Measurements from ENCODE around the gene LDLRAD4.

DNA sequence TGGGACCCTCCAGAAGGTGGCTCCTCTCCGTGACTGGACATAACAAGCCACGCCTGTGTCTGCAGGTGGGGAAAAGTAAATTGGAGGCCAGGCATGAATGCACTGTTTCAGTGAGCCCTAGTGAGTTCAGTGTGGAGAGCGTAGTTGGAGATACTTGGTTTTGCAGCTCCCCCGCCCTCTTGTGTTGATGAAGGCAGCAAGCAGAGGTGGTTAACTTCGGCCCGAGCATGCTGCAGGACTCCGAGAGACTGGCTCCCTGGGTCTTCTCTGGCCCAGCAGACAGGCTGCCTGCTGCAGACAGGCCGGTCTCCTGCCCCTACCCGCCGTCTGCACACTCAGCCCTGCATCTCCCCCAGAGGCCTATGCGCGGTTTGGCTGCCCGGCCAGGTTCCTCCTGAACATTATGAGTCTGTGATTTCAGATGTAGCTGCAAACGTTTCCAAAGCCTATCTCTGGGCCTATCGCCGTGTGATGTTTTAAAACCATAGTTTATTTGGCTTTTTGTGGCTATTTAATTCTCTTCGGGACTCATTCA is 102.4 kb downstream of the LDLRAD4 start:
- TF ChIP-seq, protein P1, sequence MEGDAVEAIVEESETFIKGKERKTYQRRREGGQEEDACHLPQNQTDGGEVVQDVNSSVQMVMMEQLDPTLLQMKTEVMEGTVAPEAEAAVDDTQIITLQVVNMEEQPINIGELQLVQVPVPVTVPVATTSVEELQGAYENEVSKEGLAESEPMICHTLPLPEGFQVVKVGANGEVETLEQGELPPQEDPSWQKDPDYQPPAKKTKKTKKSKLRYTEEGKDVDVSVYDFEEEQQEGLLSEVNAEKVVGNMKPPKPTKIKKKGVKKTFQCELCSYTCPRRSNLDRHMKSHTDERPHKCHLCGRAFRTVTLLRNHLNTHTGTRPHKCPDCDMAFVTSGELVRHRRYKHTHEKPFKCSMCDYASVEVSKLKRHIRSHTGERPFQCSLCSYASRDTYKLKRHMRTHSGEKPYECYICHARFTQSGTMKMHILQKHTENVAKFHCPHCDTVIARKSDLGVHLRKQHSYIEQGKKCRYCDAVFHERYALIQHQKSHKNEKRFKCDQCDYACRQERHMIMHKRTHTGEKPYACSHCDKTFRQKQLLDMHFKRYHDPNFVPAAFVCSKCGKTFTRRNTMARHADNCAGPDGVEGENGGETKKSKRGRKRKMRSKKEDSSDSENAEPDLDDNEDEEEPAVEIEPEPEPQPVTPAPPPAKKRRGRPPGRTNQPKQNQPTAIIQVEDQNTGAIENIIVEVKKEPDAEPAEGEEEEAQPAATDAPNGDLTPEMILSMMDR (conservative IDR thresholded peaks at IDR 0.05; ENCODE audit: low read depth, low read length), result no peak
- TF ChIP-seq EZH2 (IDR thresholded peaks at IDR 0.05; ENCODE audit: borderline replicate concordance, low read depth, low read length, poor library complexity, severe bottlenecking), result no peak

Measured in A673 (cell line).